Measurements from ENCODE around the gene TAB2.

Gene TAB2

DNA sequence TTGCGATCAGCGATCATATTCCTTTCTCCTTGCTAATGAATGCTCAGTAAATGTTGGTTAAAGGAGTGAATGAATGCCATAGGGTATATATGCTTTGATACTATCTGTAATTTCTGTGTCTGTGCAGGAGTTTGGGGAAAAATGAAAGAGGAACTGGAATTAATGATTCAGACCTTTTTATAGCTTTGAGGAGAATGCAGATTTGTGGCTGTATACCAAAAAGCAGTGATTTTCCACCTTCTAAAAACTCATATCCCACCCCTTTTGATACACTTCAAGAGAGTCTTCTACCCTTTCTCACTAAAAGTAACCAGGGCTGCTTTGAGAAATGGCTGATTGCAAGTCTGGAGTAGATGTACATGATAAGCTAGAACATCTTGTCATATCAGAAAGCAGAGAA, 56.0 kb downstream of the TAB2 start:
- DNase-seq (ENCODE audit: low spot score) = no peak

DNA sequence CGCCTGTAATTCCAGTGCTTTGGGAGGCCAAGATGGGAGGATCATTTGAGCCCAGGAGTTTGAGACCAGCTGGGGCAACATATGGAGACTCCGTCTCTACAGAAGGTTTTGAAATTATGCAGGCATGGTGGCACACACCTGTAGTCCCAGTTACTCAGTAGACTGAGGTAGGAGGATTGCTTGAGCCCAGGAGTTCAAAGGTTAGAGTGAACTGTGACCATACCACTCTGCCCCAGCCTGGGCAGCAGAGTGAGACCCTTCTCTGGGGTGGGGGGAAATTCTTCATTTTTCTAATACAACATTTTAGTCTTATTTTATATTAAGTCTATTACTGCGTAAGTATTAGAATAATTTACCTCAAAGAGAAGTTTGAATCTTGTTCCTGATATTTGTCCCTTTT, 62.5 kb downstream of the TAB2 start:
- no peak for DNase-seq (ENCODE audit: low spot score)

DNA sequence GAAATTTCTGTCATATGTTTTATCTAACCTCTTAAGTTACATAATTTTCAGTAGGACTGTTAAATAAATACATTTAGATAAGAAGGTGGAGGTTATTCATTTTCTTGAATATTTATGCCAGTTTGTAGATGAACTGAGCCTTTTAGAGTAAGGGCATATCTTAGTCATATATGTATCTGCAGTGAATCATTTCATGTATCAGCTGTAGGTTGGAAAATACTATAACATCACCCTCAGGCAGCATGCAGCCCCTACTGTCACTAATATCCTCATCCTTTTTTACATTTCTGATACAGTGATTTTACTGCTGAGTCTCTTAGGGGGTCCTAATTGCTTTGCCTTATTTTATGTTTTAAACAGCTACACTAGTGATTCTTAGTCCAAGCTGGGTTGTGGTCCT, 63.0 kb downstream of the TAB2 start:
- DNase-seq (ENCODE audit: low spot score) = no peak

DNA sequence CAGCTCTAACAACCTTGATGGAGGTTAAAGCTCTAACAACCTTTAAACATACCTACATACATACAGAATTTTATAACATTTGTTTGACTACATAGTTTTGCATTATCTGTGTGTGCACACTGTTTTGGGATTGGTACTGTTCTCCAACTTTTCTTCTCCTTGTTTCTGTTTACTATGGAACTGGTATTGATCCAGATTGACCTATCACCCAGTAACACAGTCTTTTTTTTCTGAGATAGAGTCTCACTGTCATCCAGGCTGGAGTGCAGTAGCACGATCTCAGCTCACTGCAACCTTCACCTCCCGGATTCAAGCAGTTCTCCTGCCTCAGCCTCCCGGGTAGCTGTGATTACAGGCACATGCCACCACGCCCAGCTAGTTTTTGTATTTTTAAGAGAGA, 65.9 kb downstream of the TAB2 start:
- DNase-seq (ENCODE audit: low spot score) = no peak

DNA sequence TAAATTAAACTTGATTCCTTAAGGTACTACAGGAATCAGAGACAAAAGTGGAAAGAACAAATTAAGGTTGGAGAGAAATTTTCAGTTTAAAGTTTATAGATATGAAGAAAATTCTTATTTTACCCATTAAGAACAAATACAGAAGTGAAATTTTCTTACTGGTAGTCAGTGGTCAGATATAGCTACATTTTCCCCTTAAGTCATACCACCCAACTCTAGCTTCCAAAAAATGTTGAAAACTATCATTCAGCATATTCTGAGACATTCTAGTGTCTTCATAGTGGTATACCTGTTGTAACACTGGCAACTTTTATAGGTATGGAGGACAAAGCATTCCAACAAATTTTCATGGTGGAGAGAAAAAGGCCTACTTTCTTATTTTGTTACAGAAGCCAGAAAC, 67.0 kb downstream of the TAB2 start:
- no peak for DNase-seq (ENCODE audit: low spot score)

DNA sequence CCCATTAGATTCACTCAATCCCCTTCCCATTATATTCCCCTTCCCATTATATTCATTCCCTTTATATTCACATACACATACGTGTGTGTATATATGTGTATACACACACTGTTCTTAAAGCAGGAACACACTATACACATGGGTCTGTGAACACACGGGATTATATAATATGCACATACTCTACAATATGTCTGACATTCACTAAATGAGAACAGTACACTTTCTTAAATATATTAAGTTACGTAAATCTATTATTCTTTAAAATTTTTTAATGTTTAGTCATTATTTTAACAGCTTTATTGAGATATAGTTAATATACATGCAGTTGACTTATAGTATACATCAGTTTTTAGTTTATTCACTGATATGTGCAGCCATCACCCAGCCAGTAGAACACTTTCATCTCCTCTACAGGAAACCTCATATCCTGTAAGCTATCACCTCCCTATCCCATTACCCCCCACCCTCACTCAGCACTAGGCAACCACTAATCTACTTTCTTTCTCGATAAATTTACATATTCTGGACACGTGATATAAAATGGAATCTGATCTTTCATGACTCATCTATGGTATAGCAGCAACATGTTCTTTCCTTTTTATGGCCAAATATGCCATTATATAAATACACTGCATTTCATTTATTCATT, 68.6 kb downstream of the TAB2 start:
- no peak for DNase-seq (ENCODE audit: low spot score)

DNA sequence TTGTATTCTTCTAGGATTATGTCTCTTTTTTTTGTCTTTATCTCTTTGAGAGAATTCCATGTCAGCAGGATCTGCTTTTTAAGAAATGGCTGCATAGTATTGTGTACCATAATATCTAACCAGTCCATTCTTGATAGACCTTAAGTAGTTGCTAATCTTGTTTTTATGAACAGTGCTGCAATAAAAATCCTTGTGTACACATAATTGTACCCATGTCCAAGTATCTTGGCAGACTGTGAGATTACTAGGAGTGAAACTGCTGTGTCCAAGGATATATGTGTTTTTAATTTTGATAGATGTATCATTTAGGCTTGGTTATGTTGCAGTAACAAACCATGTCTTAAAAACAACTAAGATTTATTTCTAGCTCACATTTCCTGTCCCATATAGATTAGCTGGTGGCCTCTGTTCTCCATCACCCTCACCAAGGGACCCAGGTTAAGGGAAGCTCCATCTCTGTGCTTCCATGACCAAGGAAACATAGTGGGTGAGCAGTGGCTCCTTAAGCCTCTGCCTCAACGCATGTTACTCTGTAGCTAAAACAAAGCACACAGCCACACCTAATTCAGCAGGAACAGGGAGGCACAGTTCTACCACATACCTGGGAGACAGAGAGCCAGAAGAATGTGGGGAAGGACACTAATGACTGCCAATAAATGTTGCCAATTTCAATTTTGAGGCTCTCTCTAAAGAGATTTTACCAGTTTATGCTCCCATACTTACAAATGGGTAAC, 70.4 kb downstream of the TAB2 start:
- DNase-seq (ENCODE audit: low spot score) = no peak

DNA sequence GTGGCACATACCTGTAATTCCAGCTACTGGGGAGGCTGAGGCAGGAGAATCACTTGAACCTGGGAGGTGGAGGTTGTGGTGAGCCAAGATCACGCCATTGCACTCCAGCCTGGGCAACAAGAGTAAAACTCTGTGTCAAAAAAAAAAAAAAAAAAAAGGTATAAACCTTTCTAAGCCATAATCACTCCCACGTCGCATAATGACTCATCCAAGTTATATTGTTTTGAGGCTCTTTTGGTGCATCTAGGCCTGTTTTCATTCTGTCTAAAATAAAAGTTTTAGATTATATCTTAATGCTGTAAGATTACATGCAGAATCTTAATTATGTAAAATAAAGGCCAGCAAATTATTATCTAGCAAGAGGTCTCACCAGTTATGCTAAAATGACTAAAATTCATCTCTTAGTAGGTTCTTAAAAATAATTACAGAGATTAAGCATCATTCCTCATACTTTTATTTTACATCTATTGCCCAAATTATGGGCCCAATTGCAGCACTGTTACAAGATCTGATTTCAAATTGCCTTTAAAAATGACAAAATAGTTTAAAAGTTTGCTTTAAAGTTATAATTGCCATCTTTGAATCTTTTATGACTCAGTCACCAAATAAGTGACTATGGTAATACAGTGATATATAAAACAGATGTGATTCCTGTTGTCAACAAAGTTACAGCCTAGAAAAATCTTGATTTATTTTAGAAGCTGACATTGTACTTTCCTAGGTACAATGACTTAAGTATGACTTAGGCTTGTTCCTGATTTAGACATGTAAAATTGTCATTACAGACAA, 72.2 kb downstream of the TAB2 start:
- no peak for DNase-seq (ENCODE audit: low spot score)

DNA sequence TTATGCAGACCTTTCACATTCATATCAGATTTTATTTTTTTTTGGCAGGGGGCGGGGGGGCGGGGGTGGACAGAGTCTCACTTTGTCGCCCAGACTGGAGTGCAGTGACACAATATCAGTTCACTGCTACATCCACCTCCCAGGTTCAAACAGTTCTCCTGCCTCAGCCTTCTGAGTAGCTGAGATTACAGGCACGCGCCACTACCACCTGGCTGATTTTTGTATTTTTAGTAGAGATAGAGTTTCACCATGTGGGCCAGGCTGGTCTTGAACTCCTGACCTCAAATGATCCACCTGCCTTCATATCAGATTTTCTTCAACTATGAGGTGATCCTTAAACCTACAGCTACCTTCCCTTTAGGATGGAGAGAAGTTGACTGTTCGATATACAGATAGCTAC, 74.6 kb downstream of the TAB2 start:
- DNase-seq (ENCODE audit: low spot score) = no peak

DNA sequence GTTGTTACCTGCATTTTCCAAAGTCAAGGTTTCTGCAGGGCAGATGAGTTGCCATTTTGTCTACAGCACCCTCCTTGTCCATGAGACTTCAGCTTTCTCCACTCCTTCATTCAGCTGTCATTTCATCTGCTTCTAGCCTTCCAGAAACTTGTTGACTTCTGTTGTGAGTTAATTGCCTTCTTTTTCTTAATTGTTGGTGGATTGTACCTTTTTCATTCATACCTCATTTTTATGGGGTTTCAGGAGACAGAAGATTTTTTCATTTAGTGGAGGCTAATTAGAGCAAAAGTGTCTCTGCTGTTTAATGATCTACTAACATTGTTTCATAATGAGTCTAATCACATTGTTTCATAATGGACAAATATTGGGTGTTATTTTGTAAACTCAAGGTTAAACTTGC, 75.0 kb downstream of the TAB2 start:
- DNase-seq (ENCODE audit: low spot score) = no peak

DNA sequence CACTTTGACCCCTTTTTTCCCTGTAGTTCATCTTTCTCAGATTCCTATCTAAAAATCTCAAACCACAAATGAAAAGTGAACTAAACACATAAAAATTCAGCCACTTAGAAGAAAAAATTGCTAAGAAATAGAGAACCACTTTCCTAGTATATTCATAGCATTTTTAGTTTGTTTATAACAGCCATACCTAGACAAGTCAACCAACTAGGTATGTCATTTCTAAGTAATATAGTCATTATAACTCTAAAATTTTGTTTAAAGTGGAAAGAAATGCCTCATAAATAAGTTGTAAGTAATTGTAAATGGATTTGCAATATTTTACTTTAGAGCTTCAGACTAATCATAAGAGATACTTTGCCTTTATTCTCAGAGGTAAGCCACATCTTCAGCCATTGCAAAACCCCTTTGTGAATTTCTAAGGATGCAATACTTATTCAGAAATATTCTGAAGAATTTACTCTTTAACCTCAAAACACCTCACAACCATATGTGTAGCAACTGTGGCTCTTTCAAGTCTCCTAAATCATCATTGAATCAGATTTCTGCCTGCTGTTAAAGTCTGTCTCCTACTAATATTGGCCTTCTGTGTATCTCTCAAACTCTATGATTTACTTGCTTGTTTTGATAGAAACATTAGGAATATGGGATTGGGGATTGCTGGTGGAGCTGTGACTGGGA, 75.6 kb downstream of the TAB2 start:
- no peak for DNase-seq (ENCODE audit: low spot score)

DNA sequence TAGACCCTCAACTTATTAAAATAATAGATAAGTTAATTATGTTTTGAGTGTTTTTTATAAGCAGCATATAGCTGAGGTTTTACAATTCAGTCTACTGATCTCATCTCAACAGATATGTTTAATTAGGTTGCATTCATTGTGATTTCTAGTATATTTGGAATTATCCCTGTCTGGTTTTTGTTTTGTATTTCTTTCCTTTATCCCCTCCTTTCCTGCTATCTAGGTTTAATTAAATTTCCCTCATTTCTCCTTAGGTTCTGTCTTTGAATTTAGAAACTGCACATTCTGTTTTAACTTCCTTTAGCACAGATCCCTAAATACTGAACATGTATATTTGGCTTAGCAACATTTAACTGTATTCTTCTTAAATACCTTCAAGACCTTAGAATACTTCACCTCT, 77.7 kb downstream of the TAB2 start:
- no peak for DNase-seq (ENCODE audit: low spot score)

DNA sequence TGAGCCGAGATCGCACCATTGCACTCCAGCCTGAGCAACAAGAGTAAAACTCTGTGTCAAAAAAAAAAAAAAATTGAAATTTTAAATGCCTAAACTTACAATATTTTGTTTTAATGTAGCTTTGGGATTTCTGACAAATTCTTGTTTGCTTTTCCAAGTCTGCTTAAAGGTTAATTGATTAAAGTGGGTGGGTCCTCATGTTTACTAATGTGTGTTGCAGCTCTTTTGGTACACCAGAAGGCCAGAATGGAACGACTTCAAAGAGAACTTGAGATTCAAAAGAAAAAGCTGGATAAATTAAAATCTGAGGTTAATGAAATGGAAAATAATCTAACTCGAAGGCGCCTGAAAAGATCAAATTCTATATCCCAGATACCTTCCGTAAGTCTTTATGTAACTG, 79.9 kb downstream of the TAB2 start:
- no peak for DNase-seq (ENCODE audit: low spot score)

DNA sequence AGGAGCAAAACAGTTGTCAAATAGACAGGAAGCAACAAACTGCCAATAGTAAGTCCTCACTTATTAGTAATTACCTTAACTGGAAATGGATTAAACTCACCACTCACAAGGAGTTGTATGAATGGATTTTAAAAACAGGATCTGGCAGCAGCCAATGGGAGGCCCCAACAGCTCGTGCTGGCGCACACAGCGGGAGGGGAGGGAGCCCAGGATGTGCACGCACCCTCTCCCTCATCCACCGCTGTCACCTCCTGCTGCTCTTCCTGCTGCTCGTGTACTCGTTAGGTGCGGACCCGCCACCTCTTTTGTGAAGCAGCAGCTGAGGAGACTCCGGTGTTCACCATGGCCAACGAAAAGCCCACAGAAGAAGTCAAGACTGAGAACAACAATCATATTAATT, 82.5 kb downstream of the TAB2 start, which contains the start of gene SUMO4:
TSS of gene SUMO4 (plus strand) at position 213 of the 400 bp plus-strand sequence. CDS start at position 343, 130 bp downstream.
- no peak for DNase-seq (ENCODE audit: low spot score)

DNA sequence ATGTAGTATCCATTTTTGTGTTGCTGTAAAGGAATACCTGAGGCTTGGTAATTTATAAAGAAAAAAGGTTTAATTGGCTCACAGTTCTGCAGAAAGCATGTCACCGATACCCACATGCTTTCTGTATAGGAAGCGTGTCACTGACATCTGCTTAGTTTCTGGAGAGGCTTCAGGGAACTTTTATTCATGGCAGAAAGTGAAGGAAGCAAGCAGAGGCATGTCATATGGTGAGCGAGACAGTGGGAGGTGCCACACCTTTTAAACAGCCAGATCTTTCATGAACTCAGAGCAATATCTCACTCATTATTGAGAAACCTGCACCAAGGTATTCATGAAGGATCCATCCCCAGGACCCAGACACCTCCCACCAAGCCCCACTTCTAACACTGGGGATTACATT, 86.0 kb downstream of the TAB2 start:
- DNase-seq (ENCODE audit: low spot score) = no peak

DNA sequence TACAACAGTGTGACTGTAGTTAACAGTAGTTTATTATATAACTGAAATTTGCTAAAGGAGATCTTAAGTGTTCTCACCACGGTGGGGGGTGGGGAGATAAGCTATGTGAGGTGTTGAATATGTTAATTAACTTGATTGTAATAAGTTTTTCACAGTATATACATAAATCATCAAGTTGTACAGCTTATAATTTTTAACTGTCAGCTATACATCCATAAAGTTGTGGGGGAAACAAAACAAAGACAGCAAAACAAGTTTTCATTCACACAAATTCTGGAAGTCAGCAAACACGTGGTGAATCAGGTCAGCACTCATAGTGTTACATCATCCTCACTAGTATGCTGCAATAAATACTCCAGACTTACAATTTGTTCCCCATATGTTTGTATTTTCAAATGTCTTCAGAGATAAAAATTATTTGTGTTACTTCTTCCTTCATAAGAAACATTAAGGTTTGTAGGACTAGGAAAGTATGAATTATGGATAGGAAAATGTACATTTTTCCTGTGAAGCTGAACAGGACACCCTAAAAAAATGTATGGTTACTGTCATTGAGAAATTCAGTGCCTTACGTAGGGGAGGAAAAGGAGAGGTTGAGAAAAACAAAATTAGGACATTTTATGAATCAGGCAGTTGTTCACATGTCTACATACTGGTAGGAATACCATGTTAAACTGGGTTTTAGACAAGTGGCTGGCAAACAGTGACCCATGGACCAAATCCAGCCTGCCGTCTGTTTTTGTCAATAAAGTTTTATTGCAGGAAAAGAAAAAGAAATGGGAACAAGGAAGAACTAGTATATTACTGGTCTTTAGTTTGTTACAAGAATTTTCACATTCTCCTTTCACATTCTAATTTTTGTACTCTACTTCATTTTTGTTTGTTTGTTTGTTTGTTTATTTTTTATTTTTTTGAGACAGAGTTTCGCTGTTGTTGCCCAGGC, 88.6 kb downstream of the TAB2 start:
- DNase-seq (ENCODE audit: low spot score) = no peak

DNA sequence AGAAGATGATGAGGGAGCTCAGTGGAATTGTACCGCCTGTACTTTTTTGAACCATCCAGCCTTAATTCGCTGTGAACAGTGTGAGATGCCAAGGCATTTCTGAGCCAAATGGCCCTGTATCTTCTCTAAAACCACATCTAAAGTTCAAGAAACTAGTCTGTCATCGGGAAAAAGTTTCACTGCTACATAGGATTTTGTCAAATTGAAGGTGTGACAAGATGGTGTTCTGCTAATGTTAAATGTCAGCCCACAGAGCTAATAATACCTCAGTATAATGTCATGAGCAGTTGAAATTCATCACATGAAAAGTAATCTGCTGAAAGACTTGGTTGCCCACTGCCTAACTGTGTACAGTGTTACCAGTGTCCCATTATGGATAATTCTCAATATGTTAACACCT, 92.1 kb downstream of the TAB2 start:
- no peak for DNase-seq (ENCODE audit: low spot score)

DNA sequence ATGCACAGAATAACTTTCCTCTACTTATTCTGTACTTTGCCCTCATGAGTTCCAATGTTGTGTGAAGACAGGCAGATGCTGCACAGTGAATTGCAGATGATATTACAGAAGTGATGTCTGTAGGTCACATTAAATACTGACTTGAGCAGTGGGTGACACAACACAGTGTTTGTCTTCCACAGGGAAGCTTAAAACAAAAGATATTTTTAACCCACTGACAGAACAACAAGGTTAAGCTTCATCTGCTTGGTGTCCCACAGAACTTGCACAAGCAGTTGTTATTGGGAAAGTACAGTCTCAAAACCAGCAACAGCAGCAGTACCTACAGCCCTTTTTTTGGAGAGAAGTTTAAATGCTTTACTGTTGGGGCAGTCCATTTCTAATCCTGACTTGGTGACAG, 93.0 kb downstream of the TAB2 start:
- no peak for DNase-seq (ENCODE audit: low spot score)

DNA sequence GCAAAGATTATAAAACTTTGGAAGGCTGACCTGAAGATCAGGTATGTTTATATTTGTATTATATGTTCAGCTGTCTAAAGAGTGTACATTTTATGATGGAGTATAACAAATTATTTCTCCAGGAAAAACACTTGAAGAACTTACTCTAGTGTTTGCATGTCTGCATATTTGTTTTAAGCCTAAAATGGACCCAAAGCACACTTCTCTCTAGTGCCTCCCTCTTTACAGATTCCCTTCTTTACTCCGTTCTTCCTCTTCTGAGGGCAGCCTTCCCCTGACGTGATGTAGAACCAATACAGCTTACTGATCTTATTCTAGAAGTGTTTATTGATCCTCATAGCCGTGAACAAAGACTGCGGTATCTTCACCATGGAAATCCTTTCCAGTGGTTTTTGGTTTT, 96.5 kb downstream of the TAB2 start:
- no peak for DNase-seq (ENCODE audit: low spot score)

DNA sequence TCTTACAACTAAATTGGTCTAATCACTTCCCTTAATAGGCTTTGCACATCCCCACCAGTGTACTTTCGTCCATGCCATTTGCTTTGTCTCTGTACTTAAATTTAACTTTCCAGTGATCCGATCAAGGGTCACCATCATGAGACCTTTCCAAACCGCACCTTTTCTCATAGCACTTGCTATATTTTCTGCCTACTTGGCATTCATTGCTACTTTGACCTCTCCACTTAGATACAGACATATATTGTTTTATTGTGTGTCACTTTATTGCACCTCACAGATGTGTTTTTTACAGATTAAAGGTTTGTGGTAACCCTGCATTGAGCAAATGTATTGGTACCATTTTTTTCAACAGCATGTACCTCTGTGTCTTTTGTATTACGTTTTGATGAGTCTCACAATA, 97.3 kb downstream of the TAB2 start:
- DNase-seq (ENCODE audit: low spot score) = no peak

DNA sequence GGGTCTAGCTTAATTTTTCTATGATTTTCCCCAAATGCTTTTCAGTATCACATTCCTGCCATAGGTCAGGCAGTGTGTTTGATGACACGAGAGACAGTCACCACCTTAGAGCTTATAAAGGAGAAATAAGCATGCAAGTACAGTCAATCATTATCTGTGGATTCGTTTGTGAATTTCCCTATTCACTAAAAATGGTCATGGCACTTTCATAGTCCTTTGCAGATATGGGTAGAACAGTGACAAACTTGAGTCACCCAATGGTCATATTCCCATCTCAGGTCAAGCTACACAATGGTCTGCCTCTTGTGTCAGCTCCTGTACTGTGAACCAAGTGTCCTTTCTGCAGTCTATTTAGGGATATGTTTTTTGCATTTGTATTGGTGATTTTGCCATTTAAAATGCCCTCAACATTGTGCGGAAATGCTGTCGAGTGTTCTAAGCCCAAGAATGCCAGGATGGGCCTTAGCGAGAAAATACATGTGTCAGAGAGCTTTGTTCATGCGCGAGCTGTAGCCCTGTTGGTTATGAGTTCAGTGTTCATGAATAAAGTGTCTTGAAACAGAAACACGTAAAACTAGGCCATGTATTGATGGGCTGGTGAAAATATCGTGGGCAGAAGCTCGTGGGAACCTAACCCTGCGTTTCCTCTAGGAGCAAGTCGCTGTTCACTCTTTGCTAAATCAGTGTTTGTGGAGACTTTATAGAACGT, 102.3 kb downstream of the TAB2 start:
- DNase-seq (ENCODE audit: low spot score) = no peak

Measured in hematopoietic multipotent progenitor cell treated with erythropoietin and hydrocortisone succinate and interleukin-3 and kit ligand, for 17 days (in vitro differentiated cells).